Caki2 (cell line): Measurements from ENCODE around the gene PDE3B. TPM values are rescaled to one million over a fixed set of nuclear protein-coding genes. Genes with fewer than 3 reads are reported as not detected.
"Not testable (repeated sequence)": the region's sequence is repeated elsewhere in the genome, so short reads cannot be mapped to it uniquely, and the experiment has no call there.

ENCODE experiments used
- DNase-seq: peaks from one replicate; pipeline ENCODE4 v3.0.0-alpha.2; 2015; ENCODE audit warnings: low read depth
- in situ Hi-C: cut with HindIII; loops from 2 replicates; pipeline ENCODE4 v1.10.0; 2016; ENCODE audit warnings: low sequenced_read_pairs, low pct_unique_long_range_greater_than_20kb, mixed read lengths
- total RNA-seq: library from RNA; depleted of rRNA; stranded (reverse); fragments of >200 nt; shearing (Covaris generic); gene quantifications from 2 replicates; pipeline ENCODE4 v1.2.3, GENCODE V29; 2014; ENCODE audit warnings: low replicate concordance

The PDE3B gene
- total RNA-seq, 1 experiment from 2014 or later, result 0.54 TPM

DNA sequence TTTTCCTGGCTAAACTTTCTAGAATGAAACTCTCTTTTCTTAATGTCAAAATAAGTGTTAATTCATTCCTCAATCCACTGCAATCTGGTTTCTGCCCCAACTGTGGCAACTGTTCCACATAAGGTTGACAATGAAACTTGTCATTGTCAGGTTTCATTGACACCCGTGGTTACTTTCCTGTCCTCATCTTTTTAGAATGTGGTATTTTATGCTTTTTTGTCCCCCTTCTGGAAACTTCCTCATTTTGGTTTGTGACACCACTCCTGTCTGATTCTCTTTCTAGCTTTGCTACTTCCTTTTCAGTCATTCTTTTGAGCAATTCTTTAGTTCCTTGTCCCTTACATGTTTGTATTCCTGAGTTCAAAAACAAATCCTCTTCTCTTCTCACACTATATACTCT, 7.5 kb upstream of the PDE3B start:
- DNase-seq, result no peak
- in situ Hi-C loops, result no loop called here

DNA sequence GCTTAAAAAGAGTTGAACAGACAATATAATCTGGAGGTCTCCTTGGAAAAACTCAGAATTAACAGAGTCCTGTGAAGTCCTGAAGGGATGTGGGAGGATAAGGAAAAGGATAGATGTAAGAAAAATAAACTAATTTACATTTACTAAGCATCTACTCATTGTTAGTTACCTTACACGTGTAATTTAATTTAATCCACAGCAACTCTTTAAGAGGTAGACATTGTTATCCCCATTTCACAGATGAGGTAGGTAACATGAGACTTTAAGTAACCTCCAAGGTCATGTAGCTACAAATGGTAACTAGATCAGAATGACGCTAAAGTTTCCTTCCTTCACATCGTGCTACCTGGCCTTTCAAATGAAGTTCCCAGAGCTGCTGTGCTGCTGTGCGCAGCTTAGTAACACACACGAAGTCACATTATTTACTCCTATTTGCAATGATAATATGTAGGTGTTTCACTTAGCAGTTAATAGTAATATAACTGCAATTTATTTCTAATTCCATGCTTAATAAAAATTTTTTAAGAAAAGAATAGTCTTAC, 5.7 kb upstream of the PDE3B start:
- in situ Hi-C loops, result no loop called here
- DNase-seq, result no peak

- no peak for DNase-seq
- in situ Hi-C loops, result no loop called here
Observed at GRCh38 chr11:14638561-14638960, 5.0 kb upstream of the PDE3B start.

- DNase-seq, result no peak
- in situ Hi-C loops, result no loop called here
Observed at GRCh38 chr11:14641801-14642200, 1.8 kb upstream of the PDE3B start.

DNA sequence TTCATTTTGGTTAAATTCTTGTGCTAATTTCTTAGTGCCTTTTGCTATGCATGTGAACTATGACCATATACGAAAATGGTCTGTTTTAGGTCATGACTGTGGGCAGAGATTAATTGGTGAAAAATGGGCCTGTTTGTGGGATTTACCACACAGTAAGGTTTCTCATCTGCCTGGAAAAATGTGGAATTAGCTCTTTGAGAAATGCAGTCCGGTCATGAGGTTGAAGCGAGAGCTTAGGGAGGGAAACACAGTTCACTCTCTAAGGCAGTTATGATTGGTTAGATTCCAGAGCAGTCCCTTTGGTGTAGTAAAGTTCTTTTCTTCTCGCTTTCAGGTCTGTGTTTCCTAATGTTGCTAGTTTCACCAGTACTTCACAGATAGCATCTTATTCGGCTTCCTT, 1.2 kb upstream of the PDE3B start:
- in situ Hi-C loops, result no loop called here
- DNase-seq, result no peak

DNA sequence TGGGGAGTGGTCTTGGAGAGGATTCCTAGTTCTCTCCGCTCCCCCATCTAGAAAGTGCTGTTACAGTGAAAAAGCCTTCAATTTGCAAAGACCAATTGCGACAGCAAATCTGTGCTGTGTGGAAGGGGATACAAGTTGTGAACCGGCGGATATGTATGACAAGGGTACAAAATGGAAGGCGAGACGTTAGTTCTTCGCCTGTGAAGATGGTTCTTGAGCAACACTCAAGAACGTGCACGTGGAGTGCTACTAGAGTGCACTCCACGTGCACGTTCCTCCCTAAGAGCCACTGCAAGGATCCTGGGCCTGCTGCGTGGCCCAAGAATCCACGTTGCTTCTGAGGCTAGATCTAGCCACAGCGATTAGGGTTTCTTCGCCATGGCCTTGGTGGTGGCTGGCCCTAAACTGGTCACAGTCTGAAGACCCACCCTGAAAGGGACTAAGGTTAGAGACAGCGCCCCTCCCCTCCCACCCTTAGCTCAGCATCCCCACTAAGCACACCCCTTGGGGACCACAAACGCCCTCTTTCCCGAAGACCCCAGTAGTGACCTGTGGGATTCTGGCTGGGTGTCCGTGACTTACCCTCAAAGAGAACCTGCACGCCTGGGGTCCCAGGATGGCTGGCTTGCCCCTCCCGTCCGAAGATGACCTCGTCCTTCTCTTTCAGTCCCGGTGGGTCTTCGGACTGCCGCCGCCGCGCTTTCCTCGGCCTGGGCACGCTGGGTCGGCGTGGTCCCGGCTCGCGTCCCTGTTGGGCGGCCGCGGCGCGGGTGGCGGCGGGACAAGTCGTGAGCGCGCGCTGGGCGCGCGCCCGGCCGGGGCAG, 519 bp upstream of the PDE3B start:
- in situ Hi-C loops, result no loop called here
- no peak for DNase-seq

- in situ Hi-C loops, result no loop called here
- DNase-seq, result peak; percentile 59
Observed at GRCh38 chr11:14644226-14645014, 816 bp downstream of the PDE3B start.

DNA sequence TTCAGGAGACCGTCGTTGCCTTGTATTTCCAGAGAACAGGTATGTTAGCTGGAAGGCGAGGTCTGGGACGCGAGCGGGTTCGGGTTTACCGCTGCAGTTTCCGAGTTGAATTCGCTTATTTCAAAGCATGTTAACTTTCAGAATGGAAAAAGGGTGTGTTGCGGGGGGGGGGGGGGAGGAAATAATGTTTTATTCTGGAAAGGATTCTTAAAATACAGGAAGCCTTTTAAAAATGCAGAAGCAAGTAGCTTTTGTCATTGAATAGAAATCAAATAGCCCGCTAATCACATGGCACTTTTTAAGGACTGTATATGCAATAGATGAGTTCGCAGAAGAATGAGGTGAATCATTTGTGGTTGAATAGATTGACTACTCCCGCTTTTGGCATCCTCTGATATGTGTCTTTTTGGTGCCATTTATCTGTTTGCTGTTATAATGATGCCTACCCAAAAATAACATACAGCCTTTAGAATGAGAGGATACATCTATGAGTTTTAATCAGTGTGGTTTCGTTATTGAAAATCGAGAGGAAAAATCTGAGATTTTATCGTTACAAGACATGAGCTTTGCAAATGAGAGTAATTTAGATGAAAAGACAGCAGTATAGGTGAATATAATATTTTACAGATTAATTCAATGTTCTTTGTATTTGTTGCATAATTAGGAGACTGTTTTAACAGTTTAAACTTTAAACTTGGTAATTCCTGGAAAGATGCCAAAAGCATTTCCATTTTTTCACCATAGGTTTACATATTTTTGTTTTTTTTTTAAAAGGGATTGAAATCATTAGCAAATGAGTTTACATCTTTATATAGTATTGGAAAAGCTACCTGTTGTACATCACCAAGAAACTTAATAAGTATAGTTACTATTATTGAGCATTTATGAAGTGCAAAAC, 1.7 kb downstream of the PDE3B start:
- in situ Hi-C loops, result no loop called here
- DNase-seq, result no peak

GRCh38 chr11:14645985-14646900, 2.6 kb downstream of the PDE3B start:
- no peak for DNase-seq
- in situ Hi-C loops, result no loop called here

GRCh38 chr11:14650064-14650463, 6.5 kb downstream of the PDE3B start:
- no peak for DNase-seq
- in situ Hi-C loops, result no loop called here

GRCh38 chr11:14653090-14653489, 9.5 kb downstream of the PDE3B start:
- in situ Hi-C loops, result no loop called here
- DNase-seq, result no peak

DNA sequence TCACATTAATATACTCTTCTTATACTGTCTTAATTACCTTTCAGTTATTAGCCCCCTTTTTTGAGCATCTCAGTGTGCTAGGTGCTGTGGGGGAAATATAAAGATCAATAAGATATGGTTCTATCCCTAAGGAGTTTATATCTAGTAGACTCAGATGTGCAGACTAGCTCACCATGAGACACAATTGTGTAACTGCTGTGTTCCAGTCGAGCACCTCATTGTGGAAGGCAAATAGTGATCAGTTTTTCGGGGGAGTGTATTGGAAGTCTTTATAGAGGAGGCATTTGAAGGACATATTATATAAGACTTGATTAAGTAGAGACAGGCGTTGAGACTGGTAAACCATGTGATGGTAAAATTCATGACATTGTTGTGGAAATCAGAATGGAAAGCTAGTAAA, 11.8 kb downstream of the PDE3B start:
- in situ Hi-C loops, result no loop called here
- no peak for DNase-seq

GRCh38 chr11:14656536-14657457, 13.2 kb downstream of the PDE3B start:
- DNase-seq, result no peak
- in situ Hi-C loops, result no loop called here

DNA sequence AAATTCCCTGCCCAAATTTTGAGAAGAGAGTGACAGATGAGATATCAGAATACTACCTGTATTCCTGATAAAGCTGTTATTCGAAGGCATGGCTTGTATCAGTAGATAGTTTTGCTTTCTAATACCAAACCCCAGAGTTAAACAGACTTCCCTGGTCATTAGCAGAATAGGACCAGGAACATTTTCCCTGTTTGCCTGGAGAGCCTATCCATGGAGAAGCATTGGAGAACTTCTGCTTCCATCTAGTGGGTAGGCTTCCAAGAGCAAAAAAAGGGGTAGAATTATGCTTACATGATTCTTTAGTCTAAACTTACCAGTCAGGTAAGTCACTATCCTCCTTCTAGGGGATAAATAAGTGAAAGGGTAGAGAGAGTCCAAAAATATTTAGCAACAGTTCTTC, 14.2 kb downstream of the PDE3B start:
- no peak for DNase-seq
- in situ Hi-C loops, result no loop called here

- in situ Hi-C loops, DNase-seq: not testable (repeated sequence)
Observed at GRCh38 chr11:14664926-14665325, 21.3 kb downstream of the PDE3B start.

- in situ Hi-C loops, DNase-seq: not testable (repeated sequence)
Observed at GRCh38 chr11:14667329-14667728, 23.7 kb downstream of the PDE3B start.
